OCI-LY1 (cell line): ENCODE results near the gene SLC26A4.

Experiments
- CTCF ChIP-seq: fragments of 200-600 bp; sonication (generic), shearing (Covaris generic); IDR thresholded peaks from 2 replicates; pipeline ENCODE4 v1.5.1; 2017; ENCODE audit warnings: mild to moderate bottlenecking, antibody characterized with exemption, low read length, moderate library complexity, mixed read lengths
- EZH2 ChIP-seq: fragments of 200-600 bp; sonication (generic), shearing (Covaris generic); IDR thresholded peaks from 2 replicates; pipeline ENCODE4 v1.8.0; 2017; ENCODE audit warnings: borderline replicate concordance, mixed run types, mild to moderate bottlenecking, antibody characterized with exemption, low read length, moderate library complexity, mixed read lengths

GRCh38 chr7:107641676-107642075 is 19.0 kb upstream of the SLC26A4 start:
- TF ChIP-seq CTCF (no peak), EZH2 (no peak)
